Adrenal gland (tissue), 12 donors: ENCODE data around the gene TK2. TPM values are rescaled to one million over a fixed set of nuclear protein-coding genes. Genes with fewer than 3 reads are reported as not detected.
"Not testable (repeated sequence)": the region's sequence is repeated elsewhere in the genome, so short reads cannot be mapped to it uniquely, and the experiment has no call there.

Experiments
- DNase-seq, 7 donors: peaks; one replicate each; pipeline ENCODE4 v3.0.0-alpha.2; 2019 to 2020
- H3K27ac ChIP-seq, 5 donors: fragments of 200-600 bp; sonication (generic) in 4 of 5; 1 replicate in 3 of 5; 2 replicates in 2 of 5; pipeline versions ENCODE4 v1.5.1 to v1.8.0; 2016 to 2020; ENCODE audit warnings: mild to moderate bottlenecking in 1 of 5
- H3K27me3 ChIP-seq: fragments of 200-600 bp; 2 replicates; pipeline ENCODE4 v1.8.0; 2021
- H3K36me3 ChIP-seq, 2 donors: fragments of 200-600 bp; replicated peaks in 1 of 2; 1 replicate in 1 of 2; 2 replicates in 1 of 2; pipeline versions ENCODE4 v1.5.1 to v1.8.0; 2018 to 2022
- H3K4me1 ChIP-seq, 2 donors: fragments of 200-600 bp; replicated peaks in 1 of 2; 1 replicate in 1 of 2; 2 replicates in 1 of 2; pipeline versions ENCODE4 v1.5.1 to v1.8.0; 2018 to 2021
- H3K4me3 ChIP-seq, 4 donors: fragments of 200-600 bp; sonication (generic) in 3 of 4; one replicate each; pipeline ENCODE4 v1.5.1; 2016 to 2018
- H3K9me3 ChIP-seq, 3 donors: fragments of 200-600 bp; sonication (generic) in 1 of 3; replicated peaks in 1 of 3; 1 replicate in 2 of 3; 2 replicates in 1 of 3; pipeline versions ENCODE4 v1.5.1 to v1.8.0; 2016 to 2021
- POLR2A ChIP-seq, 2 donors: fragments of 450-650 bp; IDR thresholded peaks; one replicate each; pipeline ENCODE4 v1.6.1; 2017; ENCODE audit warnings: antibody characterized with exemption in 2 of 2, mild to moderate bottlenecking in 2 of 2, moderate library complexity in 1 of 2
- WGBS, 4 donors: extraction: QIAGEN DNeasy Blood & Tissue Kit in 2 of 4; methylation state at CpG; one replicate each; pipeline versions ENCODE4 v1.1.5 to v1.1.7; 2013 to 2017; 5-methylcytosine and 5-hydroxymethylcytosine counted together
- intact Hi-C, 2 donors: fragments of 100-400 bp; cut with DNase I; formaldehyde crosslinking; loops; one replicate each; pipeline versions ENCODE4 v1.14.1 to v1.15.0; 2022 to 2023
- polyA plus RNA-seq, 3 donors: library from polyadenylated mRNA; stranded (reverse); fragments of 200-250 nt in 2 of 3; fragments of 350-450 nt in 1 of 3; fragmentation: Illumina TruSeq in 1 of 3; extraction: RNeasy Lipid Tissue Mini Kit (QIAGEN cat#74804) in 1 of 3; gene quantifications; one replicate each; pipeline ENCODE4 v1.2.3, GENCODE V29; 2013 to 2014
- total RNA-seq, 9 donors: library from RNA; depleted of rRNA in 4 of 9; stranded (reverse); fragments of >200 nt in 4 of 9; fragments of 120-200 nt in 1 of 9; fragmentation: NEBNext Ultra II Directional in 1 of 9; extraction: Animal tissue kit (Norgen Biotek cat#: 25700) in 1 of 9; gene quantifications; one replicate each; pipeline versions ENCODE4 v1.1.0 to v1.2.4, GENCODE V29; 2013 to 2023
- TF ChIP-seq, protein P1 (sequence below), 6 experiments: fragments of 450-650 bp in 4 of 6; fragments of 200-600 bp in 2 of 6; sonication (generic) in 1 of 6; IDR thresholded peaks; 1 replicate in 5 of 6; 2 replicates in 1 of 6; pipeline versions ENCODE4 v1.5.1 to v1.8.0; 2016 to 2021; ENCODE audit warnings: antibody characterized with exemption in 6 of 6, mild to moderate bottlenecking in 2 of 6, moderate library complexity in 1 of 6
- donor health status: healthy with polysubstance abuse.
- donor health status: Bipolar disorder and iron deficiency.
- donor health status: DM: yes; HTN: yes; CAD: no.
- donor health status: DM: no; HTN: no; CAD: no.
- donor health status: DM: no; HTN: no; CAD: no.
- donor health status: DM: yes; HTN: yes; CAD: no.

TK2 gene
- total and polyA plus RNA-seq, 12 donors = 24.9 to 78.9 (median 59.3) TPM

DNA sequence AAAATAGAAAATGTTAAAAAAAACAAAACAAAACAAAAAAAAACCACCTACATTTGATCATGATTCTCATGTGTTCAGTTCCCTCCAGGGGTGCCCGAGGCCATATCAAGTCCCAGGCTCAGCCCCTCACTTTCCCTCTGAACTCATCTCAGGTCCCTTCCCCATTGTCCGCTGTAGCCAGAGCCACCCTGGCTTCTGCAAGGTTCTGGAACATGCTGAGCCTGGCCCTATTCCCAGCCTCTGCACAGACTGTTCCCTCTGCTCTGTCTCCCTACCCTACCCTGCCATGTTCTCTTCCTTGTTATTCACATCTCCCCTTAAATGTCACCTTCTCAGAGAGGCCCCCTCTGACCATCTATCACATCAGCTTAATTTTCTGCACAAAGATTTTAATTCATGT lies 46.9 kb downstream of the TK2 start:
- H3K9me3 ChIP-seq = no peaks in the 10 kb centered on the region
- TF ChIP-seq, protein P1, sequence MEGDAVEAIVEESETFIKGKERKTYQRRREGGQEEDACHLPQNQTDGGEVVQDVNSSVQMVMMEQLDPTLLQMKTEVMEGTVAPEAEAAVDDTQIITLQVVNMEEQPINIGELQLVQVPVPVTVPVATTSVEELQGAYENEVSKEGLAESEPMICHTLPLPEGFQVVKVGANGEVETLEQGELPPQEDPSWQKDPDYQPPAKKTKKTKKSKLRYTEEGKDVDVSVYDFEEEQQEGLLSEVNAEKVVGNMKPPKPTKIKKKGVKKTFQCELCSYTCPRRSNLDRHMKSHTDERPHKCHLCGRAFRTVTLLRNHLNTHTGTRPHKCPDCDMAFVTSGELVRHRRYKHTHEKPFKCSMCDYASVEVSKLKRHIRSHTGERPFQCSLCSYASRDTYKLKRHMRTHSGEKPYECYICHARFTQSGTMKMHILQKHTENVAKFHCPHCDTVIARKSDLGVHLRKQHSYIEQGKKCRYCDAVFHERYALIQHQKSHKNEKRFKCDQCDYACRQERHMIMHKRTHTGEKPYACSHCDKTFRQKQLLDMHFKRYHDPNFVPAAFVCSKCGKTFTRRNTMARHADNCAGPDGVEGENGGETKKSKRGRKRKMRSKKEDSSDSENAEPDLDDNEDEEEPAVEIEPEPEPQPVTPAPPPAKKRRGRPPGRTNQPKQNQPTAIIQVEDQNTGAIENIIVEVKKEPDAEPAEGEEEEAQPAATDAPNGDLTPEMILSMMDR (IDR thresholded peaks at IDR 0.05) = no peak
- no peak for TF ChIP-seq POLR2A (IDR thresholded peaks at IDR 0.05)
- H3K27ac ChIP-seq = peak overlapping the region in 3 of 5 donors; percentile 39 to 89 (median 81)
- no peak overlapping the region for H3K4me3 ChIP-seq
- no peaks in the 10 kb centered on the region for H3K27me3 ChIP-seq
- peak in 4 of 7 donors; percentile 17 to 42 (median 26) for DNase-seq
- H3K4me1 ChIP-seq = peaks cover 10 to 18% of the 10 kb centered on the region in 2 donors
- H3K36me3 ChIP-seq = no peaks in the 10 kb centered on the region
- 64 to 81% (median 68%) methylated on average over 2 of the region's 2 CpGs for WGBS, 4 donors
- intact Hi-C loops = no loop called here

DNA sequence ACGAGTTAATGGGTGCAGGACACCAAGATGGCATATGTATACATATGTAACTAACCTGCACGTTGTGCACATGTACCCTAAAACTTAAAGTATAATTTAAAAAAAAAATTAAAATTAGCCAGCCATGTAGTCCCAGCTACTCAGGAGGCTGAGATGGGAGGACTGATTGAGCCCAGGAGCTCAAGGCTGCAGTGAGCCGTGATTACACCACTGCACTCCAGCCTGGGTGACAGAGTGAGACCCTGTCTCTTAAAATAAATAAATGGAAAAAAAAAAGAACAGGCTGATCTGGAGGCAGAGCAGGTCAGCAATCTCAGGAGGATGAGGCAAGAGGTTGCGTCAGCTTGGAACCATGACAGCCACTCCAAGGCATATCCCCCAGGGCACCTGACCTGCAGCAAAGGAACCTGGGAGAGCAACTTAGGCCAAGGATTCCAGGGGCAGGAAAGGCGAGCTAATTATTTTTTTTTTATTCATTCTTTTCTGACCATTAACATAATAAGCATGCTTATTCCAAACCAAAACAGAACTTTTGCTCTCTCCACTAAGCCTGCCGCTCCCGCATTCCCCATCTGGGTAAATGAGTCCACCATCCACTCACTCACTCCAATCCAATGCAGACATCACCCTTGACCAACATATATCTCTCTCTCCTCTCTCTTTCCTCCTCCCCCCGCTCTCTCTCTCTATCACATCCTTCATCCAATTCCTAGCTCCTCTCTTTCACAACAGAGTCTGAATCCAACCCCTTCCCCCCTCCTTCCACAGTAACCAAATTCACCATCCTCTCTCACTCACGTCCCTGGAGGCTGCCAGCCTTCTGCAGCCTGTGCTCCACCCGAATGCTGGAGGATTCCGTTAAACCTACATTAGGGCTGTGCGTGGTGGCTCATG lies 47.7 kb downstream of the TK2 start:
- peaks cover 10 to 18% of the 10 kb centered on the region in 2 donors for H3K4me1 ChIP-seq
- intact Hi-C loops = no loop called here
- H3K27me3 ChIP-seq = no peaks in the 10 kb centered on the region
- peak overlapping the region; percentile 39 to 89 (median 73) for H3K27ac ChIP-seq
- DNase-seq = peak; percentile 80 to 95 (median 91)
- WGBS, 4 donors = 51 to 60% (median 56%) methylated on average over 12 of the region's 12 CpGs
- H3K36me3 ChIP-seq = no peaks in the 10 kb centered on the region
- TF ChIP-seq, protein P1 (IDR thresholded peaks at IDR 0.05) = no peak
- TF ChIP-seq POLR2A (IDR thresholded peaks at IDR 0.05) = no peak
- no peaks in the 10 kb centered on the region for H3K9me3 ChIP-seq
- no peak overlapping the region for H3K4me3 ChIP-seq

DNA sequence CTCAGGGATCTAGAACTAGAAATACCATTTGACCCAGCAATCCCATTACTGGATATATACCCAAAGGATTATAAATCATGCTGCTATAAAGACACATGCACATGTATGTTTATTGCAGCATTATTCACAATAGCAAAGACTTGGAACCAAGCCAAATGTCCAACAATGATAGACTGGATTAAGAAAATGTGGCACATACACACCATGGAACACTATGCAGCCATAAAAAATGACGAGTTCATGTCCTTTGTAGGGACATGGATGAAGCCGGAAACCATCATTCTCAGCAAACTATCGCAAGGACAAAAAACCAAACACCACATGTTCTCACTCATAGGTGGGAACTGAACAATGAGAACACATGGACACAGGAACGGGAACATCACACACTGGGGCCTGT lies 48.4 kb downstream of the TK2 start:
- H3K36me3 ChIP-seq, H3K27me3 ChIP-seq, H3K4me3 ChIP-seq, intact Hi-C loops, DNase-seq, H3K9me3 ChIP-seq: not testable (repeated sequence)
- Histone ChIP-seq H3K27ac (peak overlapping the region in 2 of 5 donors; percentile 50 to 81), H3K4me1 (peaks cover 10 to 18% of the 10 kb centered on the region in 2 donors)
- 89 to 100% (median 92%) methylated on average over 1 to 4 of the region's 4 CpGs for WGBS, 4 donors

DNA sequence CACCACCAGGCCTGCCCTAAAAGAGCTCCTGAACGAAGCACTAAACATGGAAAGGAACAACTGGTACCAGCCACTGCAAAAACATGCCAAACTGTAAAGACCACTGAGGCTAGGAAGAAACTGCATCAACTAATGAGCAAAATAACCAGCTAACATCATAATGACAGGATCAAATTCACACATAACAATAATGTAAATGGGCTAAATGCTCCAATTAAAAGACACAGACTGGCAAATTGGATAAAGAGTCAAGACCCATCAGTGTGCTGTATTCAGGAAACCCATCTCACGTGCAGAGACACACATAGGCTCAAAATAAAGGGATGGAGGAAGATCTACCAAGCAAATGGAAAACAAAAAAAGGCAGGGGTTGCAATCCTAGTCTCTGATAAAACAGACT lies 52.0 kb downstream of the TK2 start:
- H3K4me3 ChIP-seq, H3K36me3 ChIP-seq, H3K9me3 ChIP-seq, H3K27me3 ChIP-seq, intact Hi-C loops, DNase-seq, H3K27ac ChIP-seq: not testable (repeated sequence)
- peaks cover 5 to 11% of the 10 kb centered on the region in 2 donors for H3K4me1 ChIP-seq
- WGBS, 4 donors = 81 to 100% (median 90%) methylated on average over 1 to 2 of the region's 2 CpGs

DNA sequence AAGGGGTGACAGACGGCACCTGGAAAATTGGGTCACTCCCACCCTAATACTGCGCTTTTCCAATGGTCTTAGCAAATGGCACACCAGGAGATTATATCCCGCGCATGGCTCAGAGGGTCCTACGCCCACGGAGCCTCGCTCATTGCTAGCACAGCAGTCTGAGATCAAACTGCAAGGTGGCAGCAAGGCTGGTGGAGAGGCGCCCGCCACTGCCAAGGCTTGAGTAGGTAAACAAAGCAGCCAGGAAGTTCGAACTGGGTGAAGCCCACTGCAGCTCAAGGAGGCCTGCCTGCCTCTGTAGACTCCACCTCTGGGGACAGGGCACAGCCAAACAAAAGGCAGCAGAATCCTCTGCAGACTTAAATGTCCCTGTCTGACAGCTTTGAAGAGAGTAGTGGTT lies 53.7 kb downstream of the TK2 start:
- H3K4me3 ChIP-seq, H3K9me3 ChIP-seq, H3K27me3 ChIP-seq, H3K4me1 ChIP-seq, H3K36me3 ChIP-seq, intact Hi-C loops, H3K27ac ChIP-seq: not testable (repeated sequence)
- DNase-seq = peak in 1 of 7 donors; percentile 5
- WGBS, 4 donors = 95 to 100% (median 97%) methylated on average over 6 to 10 of the region's 10 CpGs
